HEK293 (cell line): ENCODE measurements around the gene PTPRH.

Experiments used
- CTCF ChIA-PET: fragments of 350-600 bp; formaldehyde crosslinking; extraction: SDS; loops from one replicate; lab custom pipeline; 2021; ENCODE audit warnings: antibody characterized with exemption; lab: Yijun Ruan, JAX
- POLR2A ChIA-PET: fragments of 300-600 bp; formaldehyde crosslinking; extraction: SDS; loops from one replicate; lab custom pipeline; 2020; ENCODE audit warnings: antibody characterized with exemption, inconsistent platforms; lab: Yijun Ruan, JAX
- H3K27ac ChIP-seq: fragments of 200-500 bp; sonication (Bioruptor generic); 2 replicates; pipeline ENCODE4 v1.5.1; 2014; ENCODE audit warnings: low read depth, low read length, control low read depth, inconsistent platforms; ENCODE audit errors: extremely low read depth
- H3K36me3 ChIP-seq, 2 experiments: fragments of 200-500 bp in 1 of 2; sonication (Bioruptor generic) in 1 of 2; 1 replicate in 1 of 2; 2 replicates in 1 of 2; pipeline ENCODE4 v1.5.1; 2014 to 2017; ENCODE audit warnings: inconsistent platforms in 2 of 2, low read length in 2 of 2; ENCODE audit not compliant: control insufficient read depth in 2 of 2, insufficient read depth in 1 of 2
- H3K4me1 ChIP-seq: fragments of 200-500 bp; sonication (Bioruptor generic); 2 replicates; pipeline ENCODE4 v1.5.1; 2014; ENCODE audit warnings: mild to moderate bottlenecking, low read length, inconsistent platforms; ENCODE audit not compliant: control insufficient read depth, insufficient read depth
- H3K4me3 ChIP-seq: 2 replicates; pipeline ENCODE4 v1.5.1; 2011; ENCODE audit warnings: low read depth, mild to moderate bottlenecking, control low read depth, low read length, moderate library complexity
- H3K9me3 ChIP-seq: fragments of 200-500 bp; sonication (Bioruptor generic); 2 replicates; pipeline ENCODE4 v1.5.1; 2014; ENCODE audit warnings: low read depth, low read length, inconsistent platforms; ENCODE audit not compliant: control insufficient read depth, insufficient read depth
- ELK4 ChIP-seq: IDR thresholded peaks from 2 replicates; pipeline ENCODE4 v1.6.1; 2011; ENCODE audit warnings: mild to moderate bottlenecking, low read depth, low read length, borderline replicate concordance
- GLI4 ChIP-seq: fragments of 450-650 bp; formaldehyde crosslinking; IDR thresholded peaks from 2 replicates; pipeline ENCODE4 v1.5.1; 2016; ENCODE audit warnings: missing biosample characterization, missing genetic modification characterization
- GLIS1 ChIP-seq: fragments of 450-650 bp; formaldehyde crosslinking; IDR thresholded peaks from 2 replicates; pipeline ENCODE4 v1.5.1; 2016; ENCODE audit warnings: missing biosample characterization, missing genetic modification characterization
- HIC1 ChIP-seq: fragments of 450-650 bp; formaldehyde crosslinking; IDR thresholded peaks from 2 replicates; pipeline ENCODE4 v1.5.1; 2016; ENCODE audit warnings: missing biosample characterization, missing genetic modification characterization
- HOXA7 ChIP-seq: sonication (generic); formaldehyde crosslinking; IDR thresholded peaks from 2 replicates; pipeline ENCODE4 v1.8.1; 2022; ENCODE audit warnings: missing genetic modification reagents, borderline replicate concordance
- IKZF3 ChIP-seq: fragments of 450-650 bp; IDR thresholded peaks from 2 replicates; pipeline ENCODE4 v1.5.0; 2018; ENCODE audit warnings: missing biosample characterization, mild to moderate bottlenecking, missing genetic modification characterization, moderate library complexity
- KLF10 ChIP-seq: fragments of 450-650 bp; IDR thresholded peaks from 2 replicates; pipeline ENCODE4 v1.5.1; 2018; ENCODE audit warnings: missing biosample characterization, mild to moderate bottlenecking, missing genetic modification characterization
- KLF16 ChIP-seq: fragments of 450-650 bp; formaldehyde crosslinking; IDR thresholded peaks from 2 replicates; pipeline ENCODE4 v1.5.1; 2017; ENCODE audit warnings: missing biosample characterization, missing genetic modification characterization
- PRDM6 ChIP-seq: fragments of 450-650 bp; formaldehyde crosslinking; IDR thresholded peaks from 2 replicates; pipeline ENCODE4 v1.5.1; 2017; ENCODE audit warnings: missing biosample characterization, missing genetic modification characterization
- WT1 ChIP-seq: fragments of 450-650 bp; formaldehyde crosslinking; IDR thresholded peaks from 2 replicates; pipeline ENCODE4 v1.5.1; 2016; ENCODE audit warnings: missing biosample characterization, missing genetic modification characterization
- ZBTB11 ChIP-seq: fragments of 450-650 bp; formaldehyde crosslinking; conservative IDR thresholded peaks from 2 replicates; pipeline ENCODE4 v1.5.1; 2016; ENCODE audit warnings: low read depth, missing biosample characterization, missing genetic modification characterization
- ZBTB17 ChIP-seq: fragments of 450-650 bp; formaldehyde crosslinking; IDR thresholded peaks from 2 replicates; pipeline ENCODE4 v1.5.1; 2016; ENCODE audit warnings: missing biosample characterization, missing genetic modification characterization
- ZBTB44 ChIP-seq: fragments of 450-650 bp; IDR thresholded peaks from 2 replicates; pipeline ENCODE4 v1.5.1; 2018; ENCODE audit warnings: missing biosample characterization, mild to moderate bottlenecking, missing genetic modification characterization
- ZNF175 ChIP-seq: fragments of 450-650 bp; formaldehyde crosslinking; IDR thresholded peaks from 2 replicates; pipeline ENCODE4 v1.5.1; 2016; ENCODE audit warnings: missing biosample characterization, missing genetic modification characterization
- ZNF19 ChIP-seq: fragments of 450-650 bp; formaldehyde crosslinking; IDR thresholded peaks from 2 replicates; pipeline ENCODE4; 2016; ENCODE audit warnings: missing biosample characterization, missing genetic modification characterization, low read depth
- ZNF26 ChIP-seq: fragments of 450-650 bp; formaldehyde crosslinking; IDR thresholded peaks from 2 replicates; pipeline ENCODE4 v1.5.1; 2016; ENCODE audit warnings: missing biosample characterization, missing genetic modification characterization
- ZNF501 ChIP-seq: fragments of 450-650 bp; formaldehyde crosslinking; IDR thresholded peaks from 2 replicates; pipeline ENCODE4 v1.5.1; 2016; ENCODE audit warnings: missing biosample characterization, missing genetic modification characterization
- ZNF530 ChIP-seq: fragments of 450-650 bp; formaldehyde crosslinking; IDR thresholded peaks from 2 replicates; pipeline ENCODE4 v1.5.1; 2016; ENCODE audit warnings: low read depth, missing biosample characterization, missing genetic modification characterization
- ZNF610 ChIP-seq: fragments of 450-650 bp; formaldehyde crosslinking; IDR thresholded peaks from 2 replicates; pipeline ENCODE4 v1.5.1; 2016; ENCODE audit warnings: missing biosample characterization, missing genetic modification characterization, borderline replicate concordance
- ZNF658 ChIP-seq: fragments of 450-650 bp; formaldehyde crosslinking; IDR thresholded peaks from 2 replicates; pipeline ENCODE4; 2016; ENCODE audit warnings: missing biosample characterization, missing genetic modification characterization
- ZNF701 ChIP-seq: fragments of 450-650 bp; formaldehyde crosslinking; IDR thresholded peaks from 2 replicates; pipeline ENCODE4 v1.5.1; 2016; ENCODE audit warnings: missing biosample characterization, missing genetic modification characterization
- ZNF776 ChIP-seq: fragments of 450-650 bp; formaldehyde crosslinking; IDR thresholded peaks from 2 replicates; pipeline ENCODE4 v1.5.0; 2017; ENCODE audit warnings: missing biosample characterization, missing genetic modification characterization, borderline replicate concordance
- ZNF785 ChIP-seq: fragments of 450-650 bp; formaldehyde crosslinking; IDR thresholded peaks from 2 replicates; pipeline ENCODE4 v1.5.1; 2016; ENCODE audit warnings: missing biosample characterization, missing genetic modification characterization
- ZNF791 ChIP-seq: fragments of 450-650 bp; formaldehyde crosslinking; IDR thresholded peaks from 2 replicates; pipeline ENCODE4 v1.5.1; 2016; ENCODE audit warnings: missing biosample characterization, missing genetic modification characterization

PTPRH gene

GRCh38 chr19:55158848-55159749 is 50.2 kb downstream of the PTPRH start:
- Histone ChIP-seq H3K4me3 (no peak overlapping the region), H3K4me1 (peaks cover 6% of the 10 kb centered on the region), H3K36me3 (no peaks in the 10 kb centered on the region), H3K27ac (no peak overlapping the region), H3K9me3 (no peaks in the 10 kb centered on the region)
- ChIA-PET CTCF (interaction anchor here (0.6 to 4.5 kb wide), 30 partner anchors 10 to 770 kb away, joined by 3 to 107 read pairs (median 4); partner anchors contain the start of genes NLRP11 and TNNT1), POLR2A (interaction anchor here (0.7 to 2.8 kb wide), 5 partner anchors 12 to 248 kb away, joined by 3 to 19 read pairs (median 3); partner anchors contain the start of genes PPP1R12C and UBE2S)
- no peak for TF ChIP-seq ZNF791 (tag by site-specific recombination)
- no peak for TF ChIP-seq KLF16
- TF ChIP-seq ZNF701: no peak
- TF ChIP-seq KLF10 (tag by site-specific recombination): peak; percentile 64; the same call in 1 of the 2 replicates
- TF ChIP-seq GLI4 (tag by site-specific recombination): no peak
- no peak for TF ChIP-seq ZNF776 (tag by site-specific recombination)
- peak; percentile 97 for TF ChIP-seq GLIS1 (tag by site-specific recombination)
- TF ChIP-seq HIC1 (tag by site-specific recombination): peak; percentile 89
- no peak for TF ChIP-seq IKZF3 (tag by site-specific recombination)
- no peak for TF ChIP-seq ZNF26 (tag by site-specific recombination)
- TF ChIP-seq ZNF19 (tag by site-specific recombination): no peak
- no peak for TF ChIP-seq ZBTB11
- TF ChIP-seq ELK4: no peak
- TF ChIP-seq ZBTB44 (tag by site-specific recombination): no peak
- no peak for TF ChIP-seq HOXA7 (CRISPR knock-in tag)
- peak; percentile 28; the same call in 1 of the 2 replicates for TF ChIP-seq ZBTB17
- no peak for TF ChIP-seq WT1
- TF ChIP-seq ZNF610 (tag by site-specific recombination): no peak
- no peak for TF ChIP-seq PRDM6 (tag by site-specific recombination)
- no peak for TF ChIP-seq ZNF175 (tag by site-specific recombination)
- TF ChIP-seq ZNF658 (tag by site-specific recombination): no peak
- no peak for TF ChIP-seq ZNF501 (tag by site-specific recombination)
- TF ChIP-seq ZNF530 (tag by site-specific recombination): no peak
- no peak for TF ChIP-seq ZNF785 (tag by site-specific recombination)
